GM12892 (cell line): ENCODE measurements around the gene DDX1.

Experiments
- POLR2A ChIP-seq: IDR thresholded peaks from 2 replicates; pipeline ENCODE4 v1.6.1; 2011; ENCODE audit warnings: low read depth, low read length, control low read depth
- POLR2AphosphoS5 ChIP-seq: IDR thresholded peaks from 2 replicates; pipeline ENCODE4 v1.6.1; 2011; ENCODE audit warnings: low read depth, low read length, control low read depth

DNA sequence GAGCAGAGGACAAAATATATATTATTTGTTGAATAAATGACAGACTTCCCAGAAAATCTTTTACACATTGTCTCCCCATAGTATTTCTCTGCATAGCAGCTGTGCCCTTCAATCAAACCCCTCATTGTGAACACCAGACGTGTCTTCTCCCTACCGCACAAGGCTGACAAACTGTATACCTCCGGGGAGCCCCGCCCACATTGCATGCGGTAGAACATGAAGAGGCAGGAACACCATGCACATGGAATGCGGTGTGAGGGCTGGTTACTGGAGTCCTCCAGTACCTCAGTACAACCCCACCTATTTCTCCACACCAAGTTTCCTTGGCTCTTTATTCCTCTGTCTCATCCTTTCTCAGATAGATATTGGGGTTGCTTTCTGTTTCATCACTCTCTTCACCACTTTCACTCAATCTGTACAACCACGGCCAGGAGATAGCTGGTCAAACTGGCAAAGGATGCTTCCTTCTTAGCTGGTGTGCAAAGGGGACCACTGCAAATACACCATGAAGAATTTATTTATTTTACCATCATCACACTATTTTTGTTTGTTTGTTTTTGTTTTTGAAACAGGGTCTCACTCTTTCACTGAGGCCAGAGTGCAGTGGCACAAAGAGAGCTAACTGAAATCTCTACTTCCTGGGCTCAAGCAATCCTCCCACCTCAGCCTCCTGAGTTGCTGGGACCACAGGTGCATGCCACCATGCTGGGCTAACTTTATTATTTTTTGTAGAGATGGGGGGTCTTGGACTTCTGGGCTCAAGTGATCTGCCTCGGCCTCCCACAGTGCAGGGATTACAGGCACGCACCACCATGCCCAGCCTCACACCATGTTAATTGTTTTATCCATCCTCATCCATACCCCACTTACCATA is 28.2 kb upstream of the DDX1 start:
- TF ChIP-seq POLR2A (no peak), POLR2AphosphoS5 (no peak)
